Omental fat pad (tissue), 4 donors: ENCODE data around the gene LATS1. TPM values are rescaled to one million over a fixed set of nuclear protein-coding genes. Genes with fewer than 3 reads are reported as not detected.

Experiments
- ATAC-seq: fragments of 150-250 bp; one replicate; pipeline ENCODE4 v1.9.1; 2016; ENCODE audit warnings: mild to moderate bottlenecking, moderate library complexity; ENCODE audit not compliant: low FRiP score
- DNase-seq: peaks from one replicate; pipeline ENCODE4 v3.0.0-alpha.2; 2019; ENCODE audit warnings: low spot score
- total RNA-seq, 4 donors: library from RNA; depleted of rRNA; stranded (reverse); fragments of >200 nt; gene quantifications; one replicate each; pipeline ENCODE4 v1.1.0, GENCODE V29; 2016
- TF ChIP-seq, protein P1 (sequence below), 3 donors: fragments of 450-650 bp; IDR thresholded peaks; one replicate each; pipeline ENCODE4 v1.5.1; 2016 to 2017; ENCODE audit warnings: antibody characterized with exemption in 3 of 3, mild to moderate bottlenecking in 3 of 3, moderate library complexity in 2 of 3

LATS1 gene
- total RNA-seq, 4 donors from 2014 or later, result 18.8 to 39.2 (median 26.3) TPM

- ATAC-seq, result no peak
- TF ChIP-seq, protein P1, sequence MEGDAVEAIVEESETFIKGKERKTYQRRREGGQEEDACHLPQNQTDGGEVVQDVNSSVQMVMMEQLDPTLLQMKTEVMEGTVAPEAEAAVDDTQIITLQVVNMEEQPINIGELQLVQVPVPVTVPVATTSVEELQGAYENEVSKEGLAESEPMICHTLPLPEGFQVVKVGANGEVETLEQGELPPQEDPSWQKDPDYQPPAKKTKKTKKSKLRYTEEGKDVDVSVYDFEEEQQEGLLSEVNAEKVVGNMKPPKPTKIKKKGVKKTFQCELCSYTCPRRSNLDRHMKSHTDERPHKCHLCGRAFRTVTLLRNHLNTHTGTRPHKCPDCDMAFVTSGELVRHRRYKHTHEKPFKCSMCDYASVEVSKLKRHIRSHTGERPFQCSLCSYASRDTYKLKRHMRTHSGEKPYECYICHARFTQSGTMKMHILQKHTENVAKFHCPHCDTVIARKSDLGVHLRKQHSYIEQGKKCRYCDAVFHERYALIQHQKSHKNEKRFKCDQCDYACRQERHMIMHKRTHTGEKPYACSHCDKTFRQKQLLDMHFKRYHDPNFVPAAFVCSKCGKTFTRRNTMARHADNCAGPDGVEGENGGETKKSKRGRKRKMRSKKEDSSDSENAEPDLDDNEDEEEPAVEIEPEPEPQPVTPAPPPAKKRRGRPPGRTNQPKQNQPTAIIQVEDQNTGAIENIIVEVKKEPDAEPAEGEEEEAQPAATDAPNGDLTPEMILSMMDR (IDR thresholded peaks at IDR 0.05), result no peak
- DNase-seq, result no peak
Measured at GRCh38 chr6:149727793-149728498, 10.0 kb upstream of the LATS1 start.

- ATAC-seq (no peak), DNase-seq (no peak)
- TF ChIP-seq, protein P1 (IDR thresholded peaks at IDR 0.05), result no peak
Measured at GRCh38 chr6:149725785-149726184, 7.9 kb upstream of the LATS1 start.

DNA sequence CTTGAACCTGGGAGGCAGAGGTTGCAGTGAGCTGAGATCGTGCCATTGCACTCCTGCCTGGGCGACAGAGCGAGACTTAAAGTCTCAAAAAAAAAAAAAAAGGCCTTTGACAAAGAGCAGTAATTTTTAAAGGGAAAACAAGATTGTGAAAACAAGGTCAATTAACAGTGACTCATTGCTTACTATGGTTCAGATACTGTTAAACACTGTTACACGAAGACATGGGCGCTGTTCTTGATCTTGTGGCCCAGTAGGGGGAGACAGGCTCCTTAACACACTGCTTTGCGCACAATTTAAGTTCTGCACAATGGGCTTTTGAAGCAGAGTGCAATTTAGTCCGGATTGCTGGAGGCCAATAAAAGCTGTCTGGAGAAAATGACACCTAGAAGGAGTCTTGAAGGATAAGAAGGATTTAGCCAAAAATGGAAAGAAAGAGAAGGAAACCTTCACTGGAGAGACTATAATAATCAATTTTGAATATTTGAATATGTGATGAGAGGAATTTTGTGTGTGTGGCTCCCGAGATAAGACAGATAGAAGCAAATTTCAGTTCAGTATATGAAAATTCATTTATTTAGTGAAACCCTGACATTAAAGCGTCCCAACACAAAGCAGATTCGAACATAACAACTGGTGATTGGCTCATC, 6.0 kb upstream of the LATS1 start:
- DNase-seq (no peak), ATAC-seq (peak; percentile 82)
- TF ChIP-seq, protein P1 (IDR thresholded peaks at IDR 0.05), result no peak

GRCh38 chr6:149723262-149723661, 5.4 kb upstream of the LATS1 start:
- no peak for ATAC-seq

DNA sequence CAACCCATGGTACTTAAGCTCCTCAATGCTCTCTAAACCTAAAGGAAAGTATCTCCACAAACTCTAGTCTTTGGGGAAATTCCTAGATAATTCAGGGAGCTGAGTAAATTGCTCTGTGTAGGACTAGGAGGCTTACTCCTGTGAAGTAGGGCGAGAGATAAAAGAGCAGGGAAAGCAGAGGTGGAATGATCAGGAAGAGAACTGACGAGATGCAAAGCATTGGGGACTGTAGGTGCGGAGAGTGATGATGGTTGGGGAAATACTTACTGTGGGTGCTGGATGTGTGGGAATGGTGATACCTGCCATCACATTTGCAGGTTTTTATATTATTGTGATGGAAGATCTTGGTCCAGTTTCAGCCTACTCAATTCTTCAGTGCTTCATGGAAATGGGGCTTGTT, 1.6 kb upstream of the LATS1 start:
- ATAC-seq, result no peak
- DNase-seq, result no peak
- TF ChIP-seq, protein P1 (IDR thresholded peaks at IDR 0.05), result no peak

More at GRCh38 chr6:149723262-149723661, 5.4 kb upstream of the LATS1 start:
- DNase-seq, result no peak
- TF ChIP-seq, protein P1 (IDR thresholded peaks at IDR 0.05), result no peak

- ATAC-seq (peak; percentile 19), DNase-seq (no peak)
- TF ChIP-seq, protein P1 (IDR thresholded peaks at IDR 0.05), result no peak
Measured at GRCh38 chr6:149717255-149717587, 680 bp downstream of the LATS1 start.
